K562 (cell line): ENCODE data around the gene ACO2. TPM values are rescaled to one million over a fixed set of nuclear protein-coding genes. Genes with fewer than 3 reads are reported as not detected.

Experiments
- CAMTA2 ChIP-seq: fragments of 250-450 bp; sonication (Bioruptor Pico); conservative IDR thresholded peaks from 2 replicates; pipeline ENCODE4 v1.5.1; 2022
- CBFA2T3 ChIP-seq: fragments of 450-650 bp; IDR thresholded peaks from 2 replicates; pipeline ENCODE4 v1.6.1; 2017
- CHAMP1 ChIP-seq: fragments of 450-650 bp; IDR thresholded peaks from 2 replicates; pipeline ENCODE4 v1.6.1; 2016; ENCODE audit warnings: mild to moderate bottlenecking
- COPS2 ChIP-seq: fragments of 450-650 bp; conservative IDR thresholded peaks from 2 replicates; pipeline ENCODE4 v1.6.1; 2016; ENCODE audit warnings: mild to moderate bottlenecking, moderate library complexity
- E2F8 ChIP-seq: fragments of 450-650 bp; IDR thresholded peaks from 2 replicates; pipeline ENCODE4 v1.7.1; 2018; ENCODE audit warnings: mild to moderate bottlenecking, low read depth; ENCODE audit not compliant: partially characterized antibody
- ERF ChIP-seq: fragments of 450-650 bp; formaldehyde crosslinking; IDR thresholded peaks from 2 replicates; pipeline ENCODE4 v1.4.0; 2020; ENCODE audit warnings: mild to moderate bottlenecking, mixed read lengths
- ETV5 ChIP-seq: sonication (generic); formaldehyde crosslinking; IDR thresholded peaks from 2 replicates; pipeline ENCODE4 v1.4.0; 2020; ENCODE audit warnings: low read depth, mild to moderate bottlenecking, missing genetic modification reagents
- EWSR1 ChIP-seq: fragments of 450-650 bp; IDR thresholded peaks from 2 replicates; pipeline ENCODE4 v1.6.1; 2018; ENCODE audit warnings: borderline replicate concordance, mild to moderate bottlenecking, low read depth, moderate library complexity; ENCODE audit not compliant: partially characterized antibody
- FOXK2 ChIP-seq, 2 experiments: fragments of 450-650 bp; IDR thresholded peaks in 1 of 2; conservative IDR thresholded peaks in 1 of 2; 2 replicates each; pipeline ENCODE4 v1.6.1; 2016; ENCODE audit warnings: low read depth in 2 of 2, mild to moderate bottlenecking in 1 of 2
- GMEB1 ChIP-seq: fragments of 250-450 bp; sonication (Bioruptor Pico); IDR thresholded peaks from 2 replicates; pipeline ENCODE4 v1.4.0; 2020; ENCODE audit warnings: mild to moderate bottlenecking
- GTF2A2 ChIP-seq: IDR thresholded peaks from 2 replicates; pipeline ENCODE4 v1.6.1; 2016; ENCODE audit warnings: mild to moderate bottlenecking, missing genetic modification characterization, missing compliant biosample characterization
- HBP1 ChIP-seq: fragments of 450-650 bp; formaldehyde crosslinking; IDR thresholded peaks from 2 replicates; pipeline ENCODE4 v1.4.0; 2022; ENCODE audit warnings: missing genetic modification characterization
- MTA3 ChIP-seq: fragments of 450-650 bp; formaldehyde crosslinking; IDR thresholded peaks from 2 replicates; pipeline ENCODE4 v1.6.1; 2017; ENCODE audit warnings: mild to moderate bottlenecking, borderline replicate concordance
- PML ChIP-seq: IDR thresholded peaks from 2 replicates; pipeline ENCODE4 v1.6.1; 2012; ENCODE audit warnings: low read length, inconsistent platforms
- RAD21 ChIP-seq, 2 experiments: fragments of 250-450 bp in 1 of 2; fragments of 450-650 bp in 1 of 2; sonication (Bioruptor Pico) in 1 of 2; formaldehyde crosslinking in 1 of 2; IDR thresholded peaks in 1 of 2; conservative IDR thresholded peaks in 1 of 2; 2 replicates each; pipeline versions ENCODE4 v1.4.0 to v1.8.0; 2020 to 2022; ENCODE audit warnings: mild to moderate bottlenecking in 2 of 2, moderate library complexity in 1 of 2
- RB1 ChIP-seq: fragments of 450-650 bp; IDR thresholded peaks from 2 replicates; pipeline ENCODE4 v1.6.1; 2017; ENCODE audit warnings: low read depth, mild to moderate bottlenecking
- RBM39 ChIP-seq: fragments of 200-400 bp; formaldehyde crosslinking; optimal IDR thresholded peaks from 2 replicates; pipeline ENCODE3; 2018; ENCODE audit warnings: low read depth, low read length
- ZFX ChIP-seq: sonication (generic); formaldehyde crosslinking; IDR thresholded peaks from 2 replicates; pipeline ENCODE4 v1.8.0; 2022; ENCODE audit warnings: mild to moderate bottlenecking, missing genetic modification reagents, moderate library complexity
- ZNF316 ChIP-seq: fragments of 450-650 bp; IDR thresholded peaks from 2 replicates; pipeline ENCODE4 v1.6.1; 2016
- ZSCAN32 ChIP-seq: fragments of 450-650 bp; formaldehyde crosslinking; IDR thresholded peaks from 2 replicates; pipeline ENCODE4 v1.4.0; 2020; ENCODE audit warnings: mild to moderate bottlenecking, moderate library complexity
- polyA plus RNA-seq, 8 experiments: library from polyadenylated mRNA; depleted of rRNA in 4 of 8; stranded (reverse) in 5 of 8; unstranded in 3 of 8; fragments of >200 nt; fragmentation: Nextera tagmentation in 2 of 8; fragmentation: Illumina TruSeq in 1 of 8; extraction: Ambion mirVana in 2 of 8; extraction: Trizol in 1 of 8; gene quantifications; 2 replicates each; pipeline versions ENCODE4 v1.2.1 to v1.2.3, GENCODE V29; 2011 to 2014; ENCODE audit warnings: inconsistent platforms in 1 of 8, missing spikeins in 1 of 8
- total RNA-seq, 7 experiments: library from RNA; depleted of rRNA in 6 of 7; stranded (reverse); fragments of >200 nt in 6 of 7; fragmentation: Illumina TruSeq in 2 of 7; extraction: Trizol in 2 of 7; gene quantifications; 2 replicates each; pipeline versions ENCODE4 v1.2.1 to v1.2.3, GENCODE V29; 2011 to 2021; ENCODE audit warnings: low replicate concordance in 1 of 7

The ACO2 gene
- total and polyA plus RNA-seq, 9 of the 15 experiments (the other 6 are each of a cell fraction or from before 2014, with no cell fraction given): 16.2 to 119 (median 43.2) TPM

- no peak for TF ChIP-seq HBP1 (CRISPR knock-in tag)
- TF ChIP-seq RB1: peak; percentile 56
- TF ChIP-seq GTF2A2 (tag): no peak; the same call in 1 of the 2 replicates
- no peak for TF ChIP-seq EWSR1
- no peak for TF ChIP-seq ZSCAN32
- no peak for TF ChIP-seq ETV5 (CRISPR knock-in tag)
- TF ChIP-seq FOXK2 (conservative IDR thresholded peaks at IDR 0.05 in 1 of 2, IDR thresholded peaks at IDR 0.05 in 1 of 2; ENCODE audit: low read depth in 2 of 2): peak; percentile 46 to 88
- 0 out of 2 replicates have a peak, but pooled peaks have one; percentile 6 for TF ChIP-seq GMEB1 (CRISPR knock-in tag)
- no peak for TF ChIP-seq ERF
- TF ChIP-seq CHAMP1: no peak
- TF ChIP-seq RAD21 (CRISPR knock-in tag; conservative IDR thresholded peaks at IDR 0.05 in 1 of 2, IDR thresholded peaks at IDR 0.05 in 1 of 2): no peak
- no peak for TF ChIP-seq ZFX (CRISPR knock-in tag)
- TF ChIP-seq CAMTA2 (CRISPR knock-in tag): no peak
- TF ChIP-seq MTA3: peak; percentile 98
- no peak for TF ChIP-seq ZNF316
- TF ChIP-seq RBM39: no peak
- TF ChIP-seq COPS2: no peak
- peak; percentile 74 for TF ChIP-seq E2F8
- no peak for TF ChIP-seq CBFA2T3
- TF ChIP-seq PML: peak; percentile 27; the same call in 1 of the 2 replicates
These were observed at the start of gene ACO2, which contains the start of gene PHF5A (continued) for GRCh38 chr22:41468381-41469217.
